OCI-LY3 (cell line): ENCODE results near the gene PIEZO2.

Source experiments
- EZH2phosphoT487 ChIP-seq: fragments of 200-600 bp; shearing (Covaris generic); IDR thresholded peaks from 2 replicates; pipeline ENCODE4 v1.6.1; 2018; ENCODE audit warnings: antibody characterized with exemption, mixed run types, low read depth
- TF ChIP-seq, protein P1 (sequence below): fragments of 200-600, 300-600 bp; sonication (generic); IDR thresholded peaks from 2 replicates; pipeline ENCODE4 v1.5.1; 2014; ENCODE audit warnings: antibody characterized with exemption, low read length, low read depth

DNA sequence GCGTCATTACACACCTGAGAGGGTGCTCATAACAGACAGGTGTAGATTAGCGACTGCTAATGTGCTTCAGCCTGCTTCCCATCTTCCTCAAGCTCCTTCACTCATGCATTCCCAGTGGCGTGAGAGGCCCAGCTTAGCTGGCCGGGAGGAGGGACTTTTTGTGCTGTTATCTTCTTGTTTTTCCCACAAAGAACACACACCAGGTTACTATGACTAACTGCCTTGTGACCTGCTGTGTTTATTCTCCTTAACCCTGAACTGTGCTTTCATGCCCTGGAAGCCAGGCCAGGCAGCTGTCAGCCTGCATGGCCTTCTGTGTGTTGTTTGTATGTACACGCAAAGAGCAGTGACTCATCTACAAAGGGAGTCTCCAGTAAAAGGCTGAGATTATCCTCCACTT lies 143.8 kb downstream of the PIEZO2 start:
- TF ChIP-seq, protein P1, sequence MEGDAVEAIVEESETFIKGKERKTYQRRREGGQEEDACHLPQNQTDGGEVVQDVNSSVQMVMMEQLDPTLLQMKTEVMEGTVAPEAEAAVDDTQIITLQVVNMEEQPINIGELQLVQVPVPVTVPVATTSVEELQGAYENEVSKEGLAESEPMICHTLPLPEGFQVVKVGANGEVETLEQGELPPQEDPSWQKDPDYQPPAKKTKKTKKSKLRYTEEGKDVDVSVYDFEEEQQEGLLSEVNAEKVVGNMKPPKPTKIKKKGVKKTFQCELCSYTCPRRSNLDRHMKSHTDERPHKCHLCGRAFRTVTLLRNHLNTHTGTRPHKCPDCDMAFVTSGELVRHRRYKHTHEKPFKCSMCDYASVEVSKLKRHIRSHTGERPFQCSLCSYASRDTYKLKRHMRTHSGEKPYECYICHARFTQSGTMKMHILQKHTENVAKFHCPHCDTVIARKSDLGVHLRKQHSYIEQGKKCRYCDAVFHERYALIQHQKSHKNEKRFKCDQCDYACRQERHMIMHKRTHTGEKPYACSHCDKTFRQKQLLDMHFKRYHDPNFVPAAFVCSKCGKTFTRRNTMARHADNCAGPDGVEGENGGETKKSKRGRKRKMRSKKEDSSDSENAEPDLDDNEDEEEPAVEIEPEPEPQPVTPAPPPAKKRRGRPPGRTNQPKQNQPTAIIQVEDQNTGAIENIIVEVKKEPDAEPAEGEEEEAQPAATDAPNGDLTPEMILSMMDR = no peak
- no peak for TF ChIP-seq EZH2phosphoT487
